ENCODE results near the gene DNAAF2. TPM values are rescaled to one million over a fixed set of nuclear protein-coding genes. Genes with fewer than 3 reads are reported as not detected.

Gene DNAAF2
- total and polyA plus RNA-seq, 2 of the 13 experiments (the other 11 are each of a cell fraction or from before 2014, with no cell fraction given): 6.1 to 13.6 TPM

DNA sequence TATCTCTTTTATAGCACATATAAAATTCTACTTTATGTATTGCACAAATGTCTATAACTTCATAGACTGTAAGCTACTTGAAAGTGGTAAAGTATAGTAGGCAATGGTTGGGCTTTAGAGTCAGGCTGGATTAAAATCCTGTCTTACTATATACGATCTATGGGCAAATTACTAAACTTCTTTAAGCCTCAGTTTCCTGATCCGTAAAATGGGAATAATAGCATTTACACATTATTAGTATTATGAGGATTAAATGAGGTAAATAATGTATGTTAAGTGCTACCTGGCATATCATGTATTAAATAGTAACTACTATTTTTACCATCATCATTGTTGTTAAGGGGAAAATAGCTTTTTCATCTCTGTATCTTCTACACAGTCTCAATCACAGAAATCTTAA is 38.5 kb upstream of the DNAAF2 start:
- ATAC-seq (no peak), DNase-seq (ENCODE audit: low spot score) (no peak), FAIRE-seq (no peak)
- CTCF ChIA-PET (ENCODE audit: low intra/inter-chr PET ratio, low total read pairs): no interaction called here
- WGBS (ENCODE audit: low lambda C conversion rate): 97% methylated on average over 2 of the region's 2 CpGs
- H3K27ac ChIP-seq (ENCODE audit: extremely low read length, insufficient read depth, low read length): no peak overlapping the region
- intact Hi-C loops (cut with micrococcal nuclease; ENCODE audit: unreplicated experiment): no loop called here
- no peak overlapping the region for H3K4me2 ChIP-seq (ENCODE audit: low read depth, low read length)
- TF ChIP-seq ZNF629 (CRISPR knock-in tag; conservative IDR thresholded peaks at IDR 0.05) (peak; percentile 51), SOX13 (IDR thresholded peaks at IDR 0.05) (no peak), SOX13 (CRISPR knock-in tag; conservative IDR thresholded peaks at IDR 0.05 in 1 of 2, IDR thresholded peaks at IDR 0.05 in 1 of 2) (no peak)
- POLR2A ChIA-PET: interaction anchor here (0.5 kb wide), 1 partner anchor 18 kb away, joined by 3 read pairs; no protein-coding TSS in a partner anchor
- BruUV-seq (replicated peaks): no TSS peak
- in situ Hi-C loops (cut with HindIII; ENCODE audit: extremely low pct_ligation_motif_present, low pct_unique_long_range_greater_than_20kb): no loop called here
- no peaks in the 10 kb centered on the region for H3K27me3 ChIP-seq (ENCODE audit: control insufficient read depth in 1 of 2, insufficient read depth in 2 of 2, low read length in 2 of 2)
- no peak overlapping the region for H2AFZ ChIP-seq (ENCODE audit: low read length)
- no peaks in the 10 kb centered on the region for H3K9me3 ChIP-seq (ENCODE audit: low read length)
- no peaks in the 10 kb centered on the region for H3K79me2 ChIP-seq (ENCODE audit: insufficient read depth, low read length)
- H3K9ac ChIP-seq (ENCODE audit: insufficient read depth, low read depth, low read length): no peak overlapping the region
- no peak overlapping the region for H3K4me3 ChIP-seq (replicated peaks in 1 of 3; ENCODE audit: insufficient read depth in 1 of 3, low read depth in 2 of 3, low read length in 3 of 3)
- peaks cover 6 to 32% of the 10 kb centered on the region in 2 experiments; a peak in 3 of 5 replicates for H3K36me3 ChIP-seq (replicated peaks in 1 of 2; ENCODE audit: control insufficient read depth in 1 of 2, insufficient read depth in 2 of 2, low read length in 2 of 2)
- H4K20me1 ChIP-seq (ENCODE audit: insufficient read depth, low read length): no peaks in the 10 kb centered on the region; the same call in 1 of the 2 replicates
- no peaks in the 10 kb centered on the region for H3K4me1 ChIP-seq (ENCODE audit: insufficient read depth, low read length)

DNA sequence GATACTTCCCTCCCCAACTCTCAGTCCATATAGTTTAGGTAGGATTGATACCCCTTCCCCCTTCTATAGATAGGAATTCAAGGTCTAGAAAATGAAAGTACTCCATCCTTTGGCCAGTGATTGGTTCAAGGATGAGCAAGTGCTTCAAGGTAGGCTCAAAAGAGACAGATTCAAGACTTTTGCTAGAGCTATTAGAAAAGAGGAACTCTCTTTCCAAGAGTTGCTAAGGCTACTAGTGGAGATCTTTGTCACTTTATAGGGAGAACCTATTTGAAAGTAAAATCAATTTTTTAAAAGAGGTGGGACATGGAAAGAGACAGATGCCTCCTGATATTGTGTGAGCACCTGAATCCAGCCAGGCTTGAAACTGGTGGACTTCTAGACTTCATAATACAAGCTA is 35.4 kb upstream of the DNAAF2 start:
- intact Hi-C loops (cut with micrococcal nuclease; ENCODE audit: unreplicated experiment) (no loop called here), in situ Hi-C loops (cut with HindIII; ENCODE audit: extremely low pct_ligation_motif_present, low pct_unique_long_range_greater_than_20kb) (no loop called here)
- Histone ChIP-seq H3K27me3 (ENCODE audit: control insufficient read depth in 1 of 2, insufficient read depth in 2 of 2, low read length in 2 of 2) (no peaks in the 10 kb centered on the region), H3K4me3 (replicated peaks in 1 of 3; ENCODE audit: insufficient read depth in 1 of 3, low read depth in 2 of 3, low read length in 3 of 3) (no peak overlapping the region), H3K27ac (ENCODE audit: extremely low read length, insufficient read depth, low read length) (no peak overlapping the region), H3K79me2 (ENCODE audit: insufficient read depth, low read length) (no peaks in the 10 kb centered on the region), H3K36me3 (replicated peaks in 1 of 2; ENCODE audit: control insufficient read depth in 1 of 2, insufficient read depth in 2 of 2, low read length in 2 of 2) (peaks cover 2 to 28% of the 10 kb centered on the region in 2 experiments; a peak in 4 of 5 replicates), H3K4me2 (ENCODE audit: low read depth, low read length) (no peak overlapping the region), H3K4me1 (ENCODE audit: insufficient read depth, low read length) (no peaks in the 10 kb centered on the region), H3K9ac (ENCODE audit: insufficient read depth, low read depth, low read length) (no peak overlapping the region), H2AFZ (ENCODE audit: low read length) (no peak overlapping the region), H3K9me3 (ENCODE audit: low read length) (no peaks in the 10 kb centered on the region), H4K20me1 (ENCODE audit: insufficient read depth, low read length) (no peaks in the 10 kb centered on the region)
- ATAC-seq (no peak), FAIRE-seq (no peak), DNase-seq (ENCODE audit: low spot score) (no peak)
- ChIA-PET CTCF (ENCODE audit: low intra/inter-chr PET ratio, low total read pairs) (no interaction called here), POLR2A (no interaction called here)
- BruUV-seq (replicated peaks): no TSS peak
- TF ChIP-seq SRSF4 (IDR thresholded peaks at IDR 0.05; ENCODE audit: low read depth, low read length, poor library complexity, severe bottlenecking) (no peak), ZNF263 (CRISPR knock-in tag; IDR thresholded peaks at IDR 0.05) (no peak), TOPORS (CRISPR knock-in tag; IDR thresholded peaks at IDR 0.05) (no peak), ISL2 (CRISPR knock-in tag; IDR thresholded peaks at IDR 0.05) (no peak), ZFYVE20 (CRISPR knock-in tag; IDR thresholded peaks at IDR 0.05; ENCODE audit: borderline replicate concordance, low read depth) (no peak)
- TF ChIP-seq, protein P1, sequence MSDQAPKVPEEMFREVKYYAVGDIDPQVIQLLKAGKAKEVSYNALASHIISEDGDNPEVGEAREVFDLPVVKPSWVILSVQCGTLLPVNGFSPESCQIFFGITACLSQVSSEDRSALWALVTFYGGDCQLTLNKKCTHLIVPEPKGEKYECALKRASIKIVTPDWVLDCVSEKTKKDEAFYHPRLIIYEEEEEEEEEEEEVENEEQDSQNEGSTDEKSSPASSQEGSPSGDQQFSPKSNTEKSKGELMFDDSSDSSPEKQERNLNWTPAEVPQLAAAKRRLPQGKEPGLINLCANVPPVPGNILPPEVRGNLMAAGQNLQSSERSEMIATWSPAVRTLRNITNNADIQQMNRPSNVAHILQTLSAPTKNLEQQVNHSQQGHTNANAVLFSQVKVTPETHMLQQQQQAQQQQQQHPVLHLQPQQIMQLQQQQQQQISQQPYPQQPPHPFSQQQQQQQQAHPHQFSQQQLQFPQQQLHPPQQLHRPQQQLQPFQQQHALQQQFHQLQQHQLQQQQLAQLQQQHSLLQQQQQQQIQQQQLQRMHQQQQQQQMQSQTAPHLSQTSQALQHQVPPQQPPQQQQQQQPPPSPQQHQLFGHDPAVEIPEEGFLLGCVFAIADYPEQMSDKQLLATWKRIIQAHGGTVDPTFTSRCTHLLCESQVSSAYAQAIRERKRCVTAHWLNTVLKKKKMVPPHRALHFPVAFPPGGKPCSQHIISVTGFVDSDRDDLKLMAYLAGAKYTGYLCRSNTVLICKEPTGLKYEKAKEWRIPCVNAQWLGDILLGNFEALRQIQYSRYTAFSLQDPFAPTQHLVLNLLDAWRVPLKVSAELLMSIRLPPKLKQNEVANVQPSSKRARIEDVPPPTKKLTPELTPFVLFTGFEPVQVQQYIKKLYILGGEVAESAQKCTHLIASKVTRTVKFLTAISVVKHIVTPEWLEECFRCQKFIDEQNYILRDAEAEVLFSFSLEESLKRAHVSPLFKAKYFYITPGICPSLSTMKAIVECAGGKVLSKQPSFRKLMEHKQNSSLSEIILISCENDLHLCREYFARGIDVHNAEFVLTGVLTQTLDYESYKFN (CRISPR knock-in tag; conservative IDR thresholded peaks at IDR 0.05): no peak
- TF ChIP-seq, protein P2, sequence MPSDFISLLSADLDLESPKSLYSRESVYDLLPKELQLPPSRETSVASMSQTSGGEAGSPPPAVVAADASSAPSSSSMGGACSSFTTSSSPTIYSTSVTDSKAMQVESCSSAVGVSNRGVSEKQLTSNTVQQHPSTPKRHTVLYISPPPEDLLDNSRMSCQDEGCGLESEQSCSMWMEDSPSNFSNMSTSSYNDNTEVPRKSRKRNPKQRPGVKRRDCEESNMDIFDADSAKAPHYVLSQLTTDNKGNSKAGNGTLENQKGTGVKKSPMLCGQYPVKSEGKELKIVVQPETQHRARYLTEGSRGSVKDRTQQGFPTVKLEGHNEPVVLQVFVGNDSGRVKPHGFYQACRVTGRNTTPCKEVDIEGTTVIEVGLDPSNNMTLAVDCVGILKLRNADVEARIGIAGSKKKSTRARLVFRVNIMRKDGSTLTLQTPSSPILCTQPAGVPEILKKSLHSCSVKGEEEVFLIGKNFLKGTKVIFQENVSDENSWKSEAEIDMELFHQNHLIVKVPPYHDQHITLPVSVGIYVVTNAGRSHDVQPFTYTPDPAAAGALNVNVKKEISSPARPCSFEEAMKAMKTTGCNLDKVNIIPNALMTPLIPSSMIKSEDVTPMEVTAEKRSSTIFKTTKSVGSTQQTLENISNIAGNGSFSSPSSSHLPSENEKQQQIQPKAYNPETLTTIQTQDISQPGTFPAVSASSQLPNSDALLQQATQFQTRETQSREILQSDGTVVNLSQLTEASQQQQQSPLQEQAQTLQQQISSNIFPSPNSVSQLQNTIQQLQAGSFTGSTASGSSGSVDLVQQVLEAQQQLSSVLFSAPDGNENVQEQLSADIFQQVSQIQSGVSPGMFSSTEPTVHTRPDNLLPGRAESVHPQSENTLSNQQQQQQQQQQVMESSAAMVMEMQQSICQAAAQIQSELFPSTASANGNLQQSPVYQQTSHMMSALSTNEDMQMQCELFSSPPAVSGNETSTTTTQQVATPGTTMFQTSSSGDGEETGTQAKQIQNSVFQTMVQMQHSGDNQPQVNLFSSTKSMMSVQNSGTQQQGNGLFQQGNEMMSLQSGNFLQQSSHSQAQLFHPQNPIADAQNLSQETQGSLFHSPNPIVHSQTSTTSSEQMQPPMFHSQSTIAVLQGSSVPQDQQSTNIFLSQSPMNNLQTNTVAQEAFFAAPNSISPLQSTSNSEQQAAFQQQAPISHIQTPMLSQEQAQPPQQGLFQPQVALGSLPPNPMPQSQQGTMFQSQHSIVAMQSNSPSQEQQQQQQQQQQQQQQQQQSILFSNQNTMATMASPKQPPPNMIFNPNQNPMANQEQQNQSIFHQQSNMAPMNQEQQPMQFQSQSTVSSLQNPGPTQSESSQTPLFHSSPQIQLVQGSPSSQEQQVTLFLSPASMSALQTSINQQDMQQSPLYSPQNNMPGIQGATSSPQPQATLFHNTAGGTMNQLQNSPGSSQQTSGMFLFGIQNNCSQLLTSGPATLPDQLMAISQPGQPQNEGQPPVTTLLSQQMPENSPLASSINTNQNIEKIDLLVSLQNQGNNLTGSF (CRISPR knock-in tag; IDR thresholded peaks at IDR 0.05): no peak
